ENCODE measurements around the gene ZFR2.

ZFR2 gene

GRCh38 chr19:3793799-3794198 is 75.0 kb downstream of the ZFR2 start:
- no peak for DNase-seq (ENCODE audit: low read depth)
- TF ChIP-seq, protein P1, sequence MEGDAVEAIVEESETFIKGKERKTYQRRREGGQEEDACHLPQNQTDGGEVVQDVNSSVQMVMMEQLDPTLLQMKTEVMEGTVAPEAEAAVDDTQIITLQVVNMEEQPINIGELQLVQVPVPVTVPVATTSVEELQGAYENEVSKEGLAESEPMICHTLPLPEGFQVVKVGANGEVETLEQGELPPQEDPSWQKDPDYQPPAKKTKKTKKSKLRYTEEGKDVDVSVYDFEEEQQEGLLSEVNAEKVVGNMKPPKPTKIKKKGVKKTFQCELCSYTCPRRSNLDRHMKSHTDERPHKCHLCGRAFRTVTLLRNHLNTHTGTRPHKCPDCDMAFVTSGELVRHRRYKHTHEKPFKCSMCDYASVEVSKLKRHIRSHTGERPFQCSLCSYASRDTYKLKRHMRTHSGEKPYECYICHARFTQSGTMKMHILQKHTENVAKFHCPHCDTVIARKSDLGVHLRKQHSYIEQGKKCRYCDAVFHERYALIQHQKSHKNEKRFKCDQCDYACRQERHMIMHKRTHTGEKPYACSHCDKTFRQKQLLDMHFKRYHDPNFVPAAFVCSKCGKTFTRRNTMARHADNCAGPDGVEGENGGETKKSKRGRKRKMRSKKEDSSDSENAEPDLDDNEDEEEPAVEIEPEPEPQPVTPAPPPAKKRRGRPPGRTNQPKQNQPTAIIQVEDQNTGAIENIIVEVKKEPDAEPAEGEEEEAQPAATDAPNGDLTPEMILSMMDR (IDR thresholded peaks at IDR 0.05; ENCODE audit: insufficient read depth, low read depth, low read length, missing control alignments) = no peak
- H3K4me3 ChIP-seq (ENCODE audit: low read depth, low read length) = no peak overlapping the region

DNA sequence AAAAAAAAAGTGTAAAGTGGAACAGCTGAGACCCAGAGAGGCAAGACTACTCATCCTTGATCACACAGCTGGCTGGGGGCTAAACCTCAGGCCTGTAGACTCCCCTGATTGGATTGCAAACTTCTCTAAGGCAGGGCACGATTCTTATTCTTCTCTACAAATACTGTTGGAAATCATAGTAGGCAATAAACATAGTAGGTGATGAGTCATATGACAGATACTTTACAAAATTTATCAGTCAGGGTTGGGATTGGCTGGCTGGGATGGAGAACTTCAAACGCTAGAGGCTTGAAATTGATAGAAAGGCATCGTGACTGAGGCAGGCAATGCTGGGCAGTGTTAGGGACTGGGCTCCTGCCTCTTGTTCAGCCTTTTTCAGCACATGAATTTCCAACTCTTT is 76.7 kb downstream of the ZFR2 start:
- TF ChIP-seq, protein P1 (IDR thresholded peaks at IDR 0.05; ENCODE audit: insufficient read depth, low read depth, low read length, missing control alignments) = no peak

GRCh38 chr19:3790941-3791340 is 77.9 kb downstream of the ZFR2 start:
- H3K4me3 ChIP-seq (ENCODE audit: low read depth, low read length) = no peak overlapping the region
- no peak for DNase-seq (ENCODE audit: low read depth)
- TF ChIP-seq, protein P1 (IDR thresholded peaks at IDR 0.05; ENCODE audit: insufficient read depth, low read depth, low read length, missing control alignments) = no peak

More for the DNA sequence above, 76.7 kb downstream of the ZFR2 start:
- DNase-seq (ENCODE audit: low read depth) = no peak
- no peak overlapping the region for H3K4me3 ChIP-seq (ENCODE audit: low read depth, low read length)

- DNase-seq (ENCODE audit: low read depth) = no peak
- TF ChIP-seq, protein P1 (IDR thresholded peaks at IDR 0.05; ENCODE audit: insufficient read depth, low read depth, low read length, missing control alignments) = no peak
- no peak overlapping the region for H3K4me3 ChIP-seq (ENCODE audit: low read depth, low read length)
Measured at GRCh38 chr19:3790209-3790734, 78.6 kb downstream of the ZFR2 start.

DNA sequence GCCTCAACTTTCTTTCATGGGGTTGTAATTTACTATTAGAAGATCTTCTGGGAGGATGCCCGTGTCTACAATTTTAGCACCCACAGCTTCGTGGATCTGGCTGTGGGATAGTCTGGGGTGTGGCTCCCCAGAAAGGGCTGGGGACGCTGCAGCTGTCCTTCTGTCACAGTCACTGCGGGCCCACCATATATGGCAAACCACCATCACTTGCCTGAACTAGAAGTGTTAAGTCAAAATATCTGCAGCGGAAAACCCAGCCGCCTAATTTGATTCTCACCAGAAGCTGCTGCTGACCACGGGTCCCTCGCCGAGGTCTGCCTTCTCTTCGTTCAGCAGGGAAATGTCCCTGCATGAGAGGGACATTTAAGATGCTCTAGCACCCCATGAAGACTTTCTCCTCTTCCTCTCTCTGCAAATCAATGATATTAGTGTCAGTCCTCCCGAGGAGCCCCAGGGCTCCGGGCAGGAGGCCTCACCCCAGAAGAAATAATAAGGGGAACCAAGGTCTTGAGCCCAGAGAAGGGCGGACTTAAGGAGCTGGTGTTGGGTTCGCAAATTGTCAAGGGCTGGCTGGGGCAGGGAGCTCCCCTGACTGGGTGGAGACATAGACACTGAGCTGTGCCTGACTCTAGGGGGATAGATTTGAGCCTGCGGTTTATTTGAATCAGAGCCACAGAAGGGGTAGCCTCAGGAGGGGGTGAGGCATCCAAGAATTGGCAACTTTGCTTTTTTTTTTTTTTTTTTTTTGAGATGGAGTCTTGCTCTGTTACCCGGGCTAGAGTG is 79.7 kb downstream of the ZFR2 start:
- TF ChIP-seq, protein P1 (IDR thresholded peaks at IDR 0.05; ENCODE audit: insufficient read depth, low read depth, low read length, missing control alignments) = no peak
- H3K4me3 ChIP-seq (ENCODE audit: low read depth, low read length) = no peak overlapping the region
- DNase-seq (ENCODE audit: low read depth) = no peak

- no peak for DNase-seq (ENCODE audit: low read depth)
- TF ChIP-seq, protein P1 (IDR thresholded peaks at IDR 0.05; ENCODE audit: insufficient read depth, low read depth, low read length, missing control alignments) = no peak
- H3K4me3 ChIP-seq (ENCODE audit: low read depth, low read length) = no peak within 1 kb of the TSS
Measured at GRCh38 chr19:3785938-3786824, 82.7 kb downstream of the ZFR2 start, which contains the start of gene MATK. TSS of gene MATK (minus strand) at chr19:3786381. CDS start at chr19:3785135, 1,246 bp downstream.

Measured in GM12865 (cell line).